Raji (cell line): ENCODE data around the gene SCUBE1.

ENCODE experiments used
- POLR2A ChIP-seq: IDR thresholded peaks from 2 replicates; pipeline ENCODE4 v1.6.1; 2011; ENCODE audit warnings: low read depth, low read length, control low read depth; ENCODE audit not compliant: insufficient read depth

Gene SCUBE1

GRCh38 chr22:43173976-43174720 is 169.0 kb downstream of the SCUBE1 start:
- no peak for TF ChIP-seq POLR2A

- no peak for TF ChIP-seq POLR2A
Observed at GRCh38 chr22:43173566-43173965, 169.6 kb downstream of the SCUBE1 start.

- TF ChIP-seq POLR2A: no peak
Observed at GRCh38 chr22:43172191-43172590, 171.0 kb downstream of the SCUBE1 start.

- no peak for TF ChIP-seq POLR2A
Observed at GRCh38 chr22:43171607-43172006, 171.6 kb downstream of the SCUBE1 start.

- TF ChIP-seq POLR2A: no peak
Observed at GRCh38 chr22:43171019-43171491, 172.1 kb downstream of the SCUBE1 start.

GRCh38 chr22:43170131-43170480 is 173.1 kb downstream of the SCUBE1 start:
- TF ChIP-seq POLR2A: no peak

GRCh38 chr22:43169310-43170130 is 173.7 kb downstream of the SCUBE1 start:
- TF ChIP-seq POLR2A: no peak

GRCh38 chr22:43168471-43169309 is 174.5 kb downstream of the SCUBE1 start:
- no peak for TF ChIP-seq POLR2A

GRCh38 chr22:43167001-43167589 is 176.1 kb downstream of the SCUBE1 start:
- no peak for TF ChIP-seq POLR2A

GRCh38 chr22:43166132-43166930 is 176.8 kb downstream of the SCUBE1 start:
- no peak for TF ChIP-seq POLR2A

- no peak for TF ChIP-seq POLR2A
Observed at GRCh38 chr22:43164636-43165035, 178.5 kb downstream of the SCUBE1 start.

- no peak for TF ChIP-seq POLR2A
Observed at GRCh38 chr22:43163241-43163795, 179.9 kb downstream of the SCUBE1 start.

- no peak for TF ChIP-seq POLR2A
Observed at GRCh38 chr22:43162412-43163150, 180.6 kb downstream of the SCUBE1 start.

GRCh38 chr22:43160497-43161126 is 182.6 kb downstream of the SCUBE1 start:
- TF ChIP-seq POLR2A: no peak
